LHCN-M2 (cell line): ENCODE measurements around the gene BCL7C. TPM values are rescaled to one million over a fixed set of nuclear protein-coding genes. Genes with fewer than 3 reads are reported as not detected.

Experiments
- total RNA-seq: library from RNA; depleted of rRNA; stranded (reverse); fragments of >200 nt; gene quantifications from 2 replicates; pipeline ENCODE4 v1.2.3, GENCODE V29; 2014; rRNA removed

BCL7C gene
- total RNA-seq, 1 experiment from 2014 or later, result 71.5 TPM

Other genes starting within 250 kb of the BCL7C start
- 9.3 and 12.7 TPM in 2 replicates for gene PRR14, start 243.1 kb downstream of the BCL7C start, total RNA-seq
- gene FBRS, start 235.6 kb downstream of the BCL7C start, total RNA-seq, result 20.1 and 23.0 TPM in 2 replicates
- 10.3 and 16.1 TPM in 2 replicates for gene SRCAP, start 194.9 kb downstream of the BCL7C start, total RNA-seq
- gene PHKG2, start 145.7 kb downstream of the BCL7C start, total RNA-seq, result 39.8 and 42.3 TPM in 2 replicates
- 4.0 and 5.1 TPM in 2 replicates for gene CFAP119, start 132.0 kb downstream of the BCL7C start, total RNA-seq
- 102 and 105 TPM in 2 replicates for gene RNF40, start 131.8 kb downstream of the BCL7C start, total RNA-seq
- gene ZNF629, start 106.9 kb downstream of the BCL7C start, total RNA-seq, result 20.8 and 21.0 TPM in 2 replicates
- gene CTF1, start 2.5 kb upstream of the BCL7C start, total RNA-seq, result 2.5 and 4.1 TPM in 2 replicates
- 28.6 and 33.2 TPM in 2 replicates for gene FBXL19, start 29.5 kb upstream of the BCL7C start, total RNA-seq
- gene ORAI3, start 55.0 kb upstream of the BCL7C start, total RNA-seq, result 62.5 and 73.6 TPM in 2 replicates
- 2.4 and 3.4 TPM in 2 replicates for gene SETD1A, start 63.7 kb upstream of the BCL7C start, total RNA-seq
- gene HSD3B7, start 91.1 kb upstream of the BCL7C start, total RNA-seq, result 133 and 143 TPM in 2 replicates
- gene STX1B, start 116.6 kb upstream of the BCL7C start, total RNA-seq, result 1.7 and 4.1 TPM in 2 replicates
- 51.4 and 52.9 TPM in 2 replicates for gene STX4, start 139.5 kb upstream of the BCL7C start, total RNA-seq
- gene ZNF668, start 180.2 kb upstream of the BCL7C start, total RNA-seq, result 96.0 and 115 TPM in 2 replicates
- gene ZNF646, start 180.3 kb upstream of the BCL7C start, total RNA-seq, result 28.5 and 33.0 TPM in 2 replicates
- gene PRSS53, start 194.9 kb upstream of the BCL7C start, total RNA-seq, result 9.2 and 9.7 TPM in 2 replicates
- gene VKORC1, start 200.7 kb upstream of the BCL7C start, total RNA-seq, result 390 and 435 TPM in 2 replicates
- gene BCKDK, start 214.3 kb upstream of the BCL7C start, total RNA-seq, result 199 and 204 TPM in 2 replicates
- 30.5 and 30.7 TPM in 2 replicates for gene KAT8, start 223.6 kb upstream of the BCL7C start, total RNA-seq
- not detected in 2 replicates for gene PRSS8, start 241.7 kb upstream of the BCL7C start, total RNA-seq